IPS DF 4.7 (cell line): ENCODE results near the gene HHATL.

ENCODE experiments used
- DNase-seq: peaks from one replicate; pipeline ENCODE4 v3.0.0-alpha.2; 2013; ENCODE audit warnings: low spot score; ENCODE audit errors: extremely low read depth

The HHATL gene

GRCh38 chr3:42685363-42685881, 17.2 kb downstream of the HHATL start, which contains the start of gene KLHL40:
Gene KLHL40, plus strand, starts transcription at chr3:42685537. Its CDS starts 82 bp downstream, at chr3:42685619.
- DNase-seq: no peak

GRCh38 chr3:42684632-42685362, 17.8 kb downstream of the HHATL start:
- DNase-seq: no peak

GRCh38 chr3:42683875-42684598, 18.6 kb downstream of the HHATL start:
- no peak for DNase-seq

GRCh38 chr3:42682301-42683070, 20.1 kb downstream of the HHATL start:
- no peak for DNase-seq

GRCh38 chr3:42681361-42682038, 21.1 kb downstream of the HHATL start:
- no peak for DNase-seq

- DNase-seq: no peak
Observed at GRCh38 chr3:42680806-42681205, 21.8 kb downstream of the HHATL start.

GRCh38 chr3:42680271-42680670, 22.3 kb downstream of the HHATL start:
- DNase-seq: no peak

GRCh38 chr3:42678447-42678846, 24.2 kb downstream of the HHATL start:
- no peak for DNase-seq

GRCh38 chr3:42675909-42676308, 26.7 kb downstream of the HHATL start:
- DNase-seq: no peak

- DNase-seq: no peak
Observed at GRCh38 chr3:42674146-42674545, 28.5 kb downstream of the HHATL start.

GRCh38 chr3:42673082-42673481, 29.5 kb downstream of the HHATL start:
- DNase-seq: no peak

- DNase-seq: no peak
Observed at GRCh38 chr3:42672515-42672914, 30.1 kb downstream of the HHATL start.

GRCh38 chr3:42670670-42671069, 31.9 kb downstream of the HHATL start:
- DNase-seq: no peak

- DNase-seq: no peak
Observed at GRCh38 chr3:42670051-42670576, 32.5 kb downstream of the HHATL start.

GRCh38 chr3:42668793-42669217, 33.8 kb downstream of the HHATL start:
- DNase-seq: no peak

- DNase-seq: no peak
Observed at GRCh38 chr3:42668413-42668760, 34.2 kb downstream of the HHATL start.

- DNase-seq: no peak
Observed at GRCh38 chr3:42667523-42668412, 34.8 kb downstream of the HHATL start.

GRCh38 chr3:42667096-42667522, 35.5 kb downstream of the HHATL start:
- no peak for DNase-seq

GRCh38 chr3:42666577-42666998, 36.0 kb downstream of the HHATL start:
- DNase-seq: no peak

- DNase-seq: no peak
Observed at GRCh38 chr3:42666022-42666421, 36.6 kb downstream of the HHATL start.
